GM06990 (cell line): ENCODE results near the gene DOK7.
"Not testable (repeated sequence)": the region's sequence is repeated elsewhere in the genome, so short reads cannot be mapped to it uniquely, and the experiment has no call there.

Experiments
- DNase-seq: peaks from one replicate; pipeline ENCODE4 v3.0.0-alpha.2; 2011; ENCODE audit not compliant: insufficient read length; ENCODE audit errors: extremely low read depth
- H3K27me3 ChIP-seq: replicated peaks from 2 replicates; pipeline ENCODE4 v1.6.0; 2011; ENCODE audit warnings: low read length; ENCODE audit not compliant: control insufficient read depth, insufficient read depth
- H3K36me3 ChIP-seq: 2 replicates; pipeline ENCODE4 v1.5.1; 2011; ENCODE audit warnings: low read length; ENCODE audit not compliant: control insufficient read depth, insufficient read depth
- H3K4me3 ChIP-seq: replicated peaks from 2 replicates; pipeline ENCODE4 v1.5.1; 2011; ENCODE audit warnings: low read depth, mild to moderate bottlenecking, control low read depth, low read length
- CTCF ChIP-seq: IDR thresholded peaks from 2 replicates; pipeline ENCODE4 v1.5.1; 2011; ENCODE audit warnings: low read length, control low read depth, mild to moderate bottlenecking, inconsistent platforms; ENCODE audit not compliant: insufficient read depth, poor library complexity, severe bottlenecking

Gene DOK7

GRCh38 chr4:3531318-3531878 is 68.3 kb downstream of the DOK7 start:
- Histone ChIP-seq H3K27me3 (no peaks in the 10 kb centered on the region), H3K36me3 (peaks cover 7% of the 10 kb centered on the region), H3K4me3 (peak overlapping the region; percentile 77)
- no peak for TF ChIP-seq CTCF
- no peak for DNase-seq

DNA sequence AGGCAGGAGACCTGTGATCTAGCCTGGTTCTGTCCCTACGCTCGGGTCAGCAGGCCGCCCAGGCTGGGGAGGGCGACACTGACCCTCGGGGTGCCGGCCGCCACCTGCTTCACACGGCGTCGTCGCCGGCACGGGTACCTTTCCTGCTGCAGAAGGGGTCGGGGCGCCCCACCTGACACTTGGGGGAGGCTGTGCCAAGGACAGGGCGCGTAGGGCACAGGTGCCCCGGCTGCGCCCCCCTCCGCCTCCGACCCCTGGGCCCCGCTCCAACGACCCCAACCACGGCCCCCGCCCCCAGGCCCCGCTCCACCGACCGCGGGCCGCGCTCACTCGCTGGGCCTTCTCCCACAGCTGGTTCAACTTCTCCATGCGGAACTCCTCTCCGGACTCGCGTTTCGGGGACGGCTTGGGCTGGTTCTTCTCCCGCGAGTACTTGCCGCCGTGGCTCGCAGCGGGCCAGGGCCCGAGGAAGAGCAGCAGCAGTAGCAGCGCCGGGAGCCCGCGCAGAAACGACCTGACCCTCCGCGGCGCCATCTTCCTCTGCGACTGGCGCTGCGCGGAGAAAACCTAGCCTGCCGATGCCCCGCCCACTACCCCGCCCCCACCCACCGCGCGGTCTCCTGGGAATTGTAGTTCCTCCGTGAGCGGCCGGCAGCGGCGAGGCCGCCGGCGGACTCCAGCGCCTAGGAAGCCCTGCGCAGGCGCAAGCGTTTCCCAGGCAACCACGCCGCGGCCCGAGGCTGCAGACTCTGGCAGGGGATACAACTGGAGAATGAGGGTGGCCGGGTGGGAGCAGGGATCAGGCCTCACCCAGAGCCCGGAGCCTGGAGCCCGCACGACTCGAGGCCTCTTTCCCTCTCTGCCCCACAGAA is 69.0 kb downstream of the DOK7 start, which contains the start of gene LRPAP1:
LRPAP1 (minus strand) TSS at position 544 of the 872 bp plus-strand sequence; CDS start at position 534, 10 bp downstream.
- peak; percentile 91 for DNase-seq
- no peak for TF ChIP-seq CTCF
- peak within 1 kb of the TSS; percentile 77 for H3K4me3 ChIP-seq
- peaks cover 5% of the 10 kb centered on the region for H3K36me3 ChIP-seq
- no peaks in the 10 kb centered on the region for H3K27me3 ChIP-seq

DNA sequence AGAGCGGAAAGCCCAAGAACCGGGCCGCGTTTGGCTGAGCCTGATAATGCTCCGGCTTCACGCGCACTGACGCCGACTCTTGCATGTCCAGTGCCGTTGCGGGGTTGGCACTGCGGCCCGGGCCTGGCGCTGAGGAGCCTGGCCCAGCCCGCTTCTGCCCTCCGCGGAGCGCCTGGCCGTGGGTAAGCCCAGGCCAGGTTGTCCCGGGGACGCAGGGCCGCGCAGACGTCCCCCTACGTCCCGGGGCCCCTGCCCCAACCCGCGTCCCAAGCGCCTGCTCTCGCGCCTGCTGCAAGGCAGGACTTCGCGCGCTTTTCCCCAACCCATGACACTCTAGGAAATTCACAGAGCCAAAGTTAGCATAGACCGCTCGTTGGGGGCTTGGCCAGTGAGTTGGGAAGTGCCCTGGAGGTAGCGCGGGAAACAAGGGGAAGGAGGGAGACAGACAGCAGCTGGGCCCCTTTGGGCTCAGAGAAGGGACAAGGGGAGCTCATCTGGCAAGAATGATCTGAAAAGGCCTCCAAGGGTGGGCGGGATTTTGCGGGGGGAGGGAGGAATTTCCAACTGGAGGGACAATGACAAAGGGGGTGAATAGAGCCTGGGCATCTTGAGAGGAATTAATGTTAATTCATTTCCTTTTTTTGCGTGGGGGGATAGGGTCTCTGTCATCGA is 69.8 kb downstream of the DOK7 start:
- TF ChIP-seq CTCF = no peak
- Histone ChIP-seq H3K4me3 (peak overlapping the region; percentile 54), H3K27me3 (no peaks in the 10 kb centered on the region), H3K36me3 (peaks cover 5% of the 10 kb centered on the region)
- DNase-seq = no peak

GRCh38 chr4:3533423-3533820 is 70.3 kb downstream of the DOK7 start:
- peaks cover 5% of the 10 kb centered on the region for H3K36me3 ChIP-seq
- H3K4me3 ChIP-seq = no peak overlapping the region
- no peaks in the 10 kb centered on the region for H3K27me3 ChIP-seq
- no peak for DNase-seq
- no peak for TF ChIP-seq CTCF

DNA sequence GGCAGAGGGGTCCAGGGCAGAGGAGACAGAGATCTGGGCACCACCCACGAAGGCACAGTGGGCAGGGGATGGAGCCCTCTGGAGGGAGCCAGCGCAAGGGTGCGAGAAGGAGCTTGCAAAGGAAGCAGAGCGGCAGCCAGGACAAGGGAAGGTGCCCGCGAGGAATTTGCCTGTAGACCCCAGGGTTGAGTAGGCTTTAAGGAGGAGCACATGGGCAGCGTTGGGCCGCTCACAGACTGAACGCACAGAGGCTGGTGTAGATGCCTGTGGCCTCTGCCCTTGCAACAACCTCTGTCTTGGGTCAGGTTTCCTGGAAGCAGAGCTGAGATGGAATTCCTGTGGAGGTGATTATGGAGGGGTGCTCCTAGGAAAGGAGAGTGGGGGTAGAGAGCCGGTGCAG is 72.7 kb downstream of the DOK7 start:
- DNase-seq, H3K27me3 ChIP-seq, H3K4me3 ChIP-seq, H3K36me3 ChIP-seq: not testable (repeated sequence)

DNA sequence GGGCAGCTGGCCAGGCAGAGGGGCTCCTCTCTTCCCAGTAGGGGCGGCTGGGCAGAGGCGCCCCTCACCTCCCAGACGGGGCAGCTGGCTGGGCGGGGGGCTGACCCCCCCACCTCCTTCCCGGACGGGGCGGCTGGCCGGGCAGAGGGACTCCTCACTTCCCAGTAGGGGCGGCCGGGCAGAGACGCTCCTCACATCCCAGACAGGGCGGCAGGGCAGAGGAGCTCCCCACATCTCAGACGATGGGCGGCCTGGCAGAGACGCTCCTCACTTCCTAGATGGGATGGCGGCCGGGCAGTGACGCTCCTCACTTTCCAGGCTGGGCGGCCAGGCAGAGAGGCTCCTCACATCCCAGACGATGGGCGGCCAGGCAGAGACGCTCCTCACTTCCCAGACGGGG is 75.8 kb downstream of the DOK7 start:
- not testable (repeated sequence) for DNase-seq, H3K27me3 ChIP-seq, H3K36me3 ChIP-seq, H3K4me3 ChIP-seq

GRCh38 chr4:3543415-3543814 is 80.3 kb downstream of the DOK7 start:
- H3K27me3 ChIP-seq, H3K4me3 ChIP-seq, H3K36me3 ChIP-seq, DNase-seq: not testable (repeated sequence)
